Panc1 (cell line): ENCODE results near the gene RHBDD1. TPM values are rescaled to one million over a fixed set of nuclear protein-coding genes. Genes with fewer than 3 reads are reported as not detected.

Experiments used
- ATAC-seq: fragments of 200-7000 bp; cut with Tn5 transposase; 2 replicates; pipeline ENCODE4 v1.9.1; 2020; ENCODE audit warnings: mild to moderate bottlenecking, moderate library complexity
- BruUV-seq: library from RNA; stranded (reverse); fragments of 400-500 nt; replicated peaks from 2 replicates; lab custom pipeline; 2021; lab: Mats Ljungman, UMichigan
- CTCF ChIA-PET: fragments of 300-600 bp; sonication (Branson Sonifier 250); formaldehyde crosslinking; loops from one replicate; lab custom pipeline; 2022; ENCODE audit warnings: antibody characterized with exemption; lab: Charles Lee
- POLR2A ChIA-PET: fragments of 300-600 bp; sonication (Branson Sonifier 250); formaldehyde crosslinking; loops from one replicate; lab custom pipeline; 2022; ENCODE audit warnings: antibody characterized with exemption; lab: Charles Lee
- DNase-seq: peaks from one replicate; pipeline ENCODE4 v3.0.0-alpha.2; 2010; ENCODE audit warnings: low read depth, low spot score
- H3K27ac ChIP-seq: 2 replicates; pipeline ENCODE4 v1.5.1; 2011; ENCODE audit warnings: mild to moderate bottlenecking, low read length, inconsistent platforms
- H3K27me3 ChIP-seq: fragments of 200-500 bp; sonication (Bioruptor generic); 2 replicates; pipeline ENCODE4 v1.6.0; 2014; ENCODE audit warnings: low read length, inconsistent platforms; ENCODE audit not compliant: control insufficient read depth, insufficient read depth
- H3K36me3 ChIP-seq: fragments of 200-500 bp; sonication (Bioruptor generic); 2 replicates; pipeline ENCODE4 v1.5.1; 2014; ENCODE audit warnings: inconsistent platforms, mild to moderate bottlenecking, low read length, moderate library complexity; ENCODE audit not compliant: control insufficient read depth, insufficient read depth
- H3K4me1 ChIP-seq: 2 replicates; pipeline ENCODE4 v1.5.1; 2011; ENCODE audit warnings: inconsistent platforms, mild to moderate bottlenecking, low read length, moderate library complexity; ENCODE audit not compliant: control insufficient read depth, insufficient read depth
- H3K4me3 ChIP-seq, 2 experiments: 2 replicates each; pipeline ENCODE4 v1.5.1; 2011 to 2012; ENCODE audit warnings: low read depth in 2 of 2, low read length in 2 of 2, mild to moderate bottlenecking in 2 of 2, inconsistent platforms in 1 of 2, moderate library complexity in 1 of 2
- H3K9me3 ChIP-seq: fragments of 200-500 bp; sonication (Bioruptor generic); 2 replicates; pipeline ENCODE4 v1.5.1; 2014; ENCODE audit warnings: low read depth, mild to moderate bottlenecking, inconsistent platforms, low read length, moderate library complexity; ENCODE audit not compliant: control insufficient read depth, insufficient read depth
- CTCF ChIP-seq: fragments of 450-650 bp; IDR thresholded peaks from 2 replicates; pipeline ENCODE4 v1.5.1; 2017; ENCODE audit warnings: mild to moderate bottlenecking
- POLR2AphosphoS5 ChIP-seq: IDR thresholded peaks from 2 replicates; pipeline ENCODE4 v1.6.1; 2012; ENCODE audit warnings: mild to moderate bottlenecking, low read depth, low read length, moderate library complexity
- REST ChIP-seq, 2 experiments: IDR thresholded peaks; 2 replicates each; pipeline ENCODE4 v1.6.1; 2011 to 2012; ENCODE audit warnings: low read depth in 2 of 2, control low read depth in 1 of 2, low read length in 1 of 2, mild to moderate bottlenecking in 1 of 2, moderate library complexity in 1 of 2; ENCODE audit not compliant: insufficient read depth in 1 of 2
- SIN3A ChIP-seq: IDR thresholded peaks from 2 replicates; pipeline ENCODE4 v1.6.1; 2012; ENCODE audit warnings: low read depth, mild to moderate bottlenecking, low read length, moderate library complexity, borderline replicate concordance; ENCODE audit not compliant: insufficient read depth
- TCF7L2 ChIP-seq: IDR thresholded peaks from 2 replicates; pipeline ENCODE4 v1.6.1; 2011; ENCODE audit warnings: mild to moderate bottlenecking, low read depth, low read length, inconsistent platforms
- in situ Hi-C: cut with HindIII; loops from 2 replicates; pipeline ENCODE4 v1.10.0; 2016; ENCODE audit warnings: low sequenced_read_pairs, low pct_unique_long_range_greater_than_20kb
- intact Hi-C: fragments of 100-400 bp; cut with micrococcal nuclease; formaldehyde crosslinking; loops from one replicate; pipeline ENCODE4 v1.10.0; 2022; ENCODE audit not compliant: unreplicated experiment
- total RNA-seq: library from RNA; stranded (reverse); gene quantifications from one replicate; pipeline ENCODE4 v1.2.1, GENCODE V29; 2021; ENCODE audit not compliant: unreplicated experiment

Gene RHBDD1
- total RNA-seq, 1 experiment from 2014 or later: 25.3 TPM

GRCh38 chr2:226882606-226883005 lies 46.8 kb downstream of the RHBDD1 start:
- no peak for ATAC-seq
- TF ChIP-seq REST (IDR thresholded peaks at IDR 0.05; ENCODE audit: insufficient read depth in 1 of 2, low read depth in 2 of 2, low read length in 1 of 2) (no peak), SIN3A (no peak), TCF7L2 (no peak), POLR2AphosphoS5 (no peak), CTCF (no peak)

GRCh38 chr2:226883296-226883795 lies 47.5 kb downstream of the RHBDD1 start:
- in situ Hi-C loops: no loop called here
- ChIA-PET CTCF (no interaction called here), POLR2A (no interaction called here)
- DNase-seq (no peak), ATAC-seq (no peak)
- Histone ChIP-seq H3K4me3 (no peak overlapping the region), H3K27ac (no peak overlapping the region), H3K36me3 (no peaks in the 10 kb centered on the region), H3K4me1 (no peaks in the 10 kb centered on the region), H3K9me3 (no peaks in the 10 kb centered on the region), H3K27me3 (no peaks in the 10 kb centered on the region)
- intact Hi-C loops: no loop called here
- no peak for TF ChIP-seq TCF7L2
- TF ChIP-seq REST (IDR thresholded peaks at IDR 0.05; ENCODE audit: insufficient read depth in 1 of 2, low read depth in 2 of 2, low read length in 1 of 2): no peak
- no peak for TF ChIP-seq SIN3A
- TF ChIP-seq CTCF: no peak
- no peak for TF ChIP-seq POLR2AphosphoS5
- BruUV-seq: no TSS peak

More at GRCh38 chr2:226882606-226883005, 46.8 kb downstream of the RHBDD1 start:
- Histone ChIP-seq H3K9me3 (no peaks in the 10 kb centered on the region), H3K27me3 (no peaks in the 10 kb centered on the region), H3K4me1 (no peaks in the 10 kb centered on the region), H3K4me3 (no peak overlapping the region), H3K27ac (no peak overlapping the region), H3K36me3 (no peaks in the 10 kb centered on the region)
- BruUV-seq: no TSS peak
- CTCF ChIA-PET: no interaction called here
- POLR2A ChIA-PET: no interaction called here
- in situ Hi-C loops (no loop called here), intact Hi-C loops (no loop called here)
- no peak for DNase-seq
